ENCODE measurements around the gene KDR.

KDR gene

GRCh38 chr4:55035892-55036291, 89.5 kb downstream of the KDR start:
- no peak overlapping the region for H3K4me3 ChIP-seq (replicated peaks; ENCODE audit: low read depth, low read length)
- DNase-seq (ENCODE audit: extremely low read depth, insufficient read length), result no peak
- H3K36me3 ChIP-seq (ENCODE audit: control insufficient read depth, insufficient read depth, low read length), result no peaks in the 10 kb centered on the region
- no peaks in the 10 kb centered on the region for H3K27me3 ChIP-seq (replicated peaks; ENCODE audit: control insufficient read depth, insufficient read depth, low read length)
- TF ChIP-seq CTCF (IDR thresholded peaks at IDR 0.05; ENCODE audit: insufficient read depth, low read length, poor library complexity, severe bottlenecking), result no peak

- H3K4me3 ChIP-seq (replicated peaks; ENCODE audit: low read depth, low read length), result no peak overlapping the region
- no peak for TF ChIP-seq CTCF (IDR thresholded peaks at IDR 0.05; ENCODE audit: insufficient read depth, low read length, poor library complexity, severe bottlenecking)
- no peaks in the 10 kb centered on the region for H3K36me3 ChIP-seq (ENCODE audit: control insufficient read depth, insufficient read depth, low read length)
- H3K27me3 ChIP-seq (replicated peaks; ENCODE audit: control insufficient read depth, insufficient read depth, low read length), result no peaks in the 10 kb centered on the region
- DNase-seq (ENCODE audit: extremely low read depth, insufficient read length), result no peak
Observed at GRCh38 chr4:55033296-55033695, 92.1 kb downstream of the KDR start.

- no peak for TF ChIP-seq CTCF (IDR thresholded peaks at IDR 0.05; ENCODE audit: insufficient read depth, low read length, poor library complexity, severe bottlenecking)
- H3K36me3 ChIP-seq (ENCODE audit: control insufficient read depth, insufficient read depth, low read length), result no peaks in the 10 kb centered on the region
- DNase-seq (ENCODE audit: extremely low read depth, insufficient read length), result no peak
Observed at GRCh38 chr4:55032788-55033187, 92.6 kb downstream of the KDR start.

GRCh38 chr4:55032179-55032578, 93.2 kb downstream of the KDR start:
- DNase-seq (ENCODE audit: extremely low read depth, insufficient read length), result no peak
- Histone ChIP-seq H3K36me3 (ENCODE audit: control insufficient read depth, insufficient read depth, low read length) (no peaks in the 10 kb centered on the region), H3K27me3 (replicated peaks; ENCODE audit: control insufficient read depth, insufficient read depth, low read length) (no peaks in the 10 kb centered on the region), H3K4me3 (replicated peaks; ENCODE audit: low read depth, low read length) (no peak overlapping the region)
- TF ChIP-seq CTCF (IDR thresholded peaks at IDR 0.05; ENCODE audit: insufficient read depth, low read length, poor library complexity, severe bottlenecking), result no peak

More at GRCh38 chr4:55032788-55033187, 92.6 kb downstream of the KDR start:
- Histone ChIP-seq H3K4me3 (replicated peaks; ENCODE audit: low read depth, low read length) (no peak overlapping the region), H3K27me3 (replicated peaks; ENCODE audit: control insufficient read depth, insufficient read depth, low read length) (no peaks in the 10 kb centered on the region)

- Histone ChIP-seq H3K4me3 (replicated peaks; ENCODE audit: low read depth, low read length) (no peak overlapping the region), H3K27me3 (replicated peaks; ENCODE audit: control insufficient read depth, insufficient read depth, low read length) (no peaks in the 10 kb centered on the region), H3K36me3 (ENCODE audit: control insufficient read depth, insufficient read depth, low read length) (no peaks in the 10 kb centered on the region)
- DNase-seq (ENCODE audit: extremely low read depth, insufficient read length), result no peak
- no peak for TF ChIP-seq CTCF (IDR thresholded peaks at IDR 0.05; ENCODE audit: insufficient read depth, low read length, poor library complexity, severe bottlenecking)
Observed at GRCh38 chr4:55031158-55031557, 94.2 kb downstream of the KDR start.

- DNase-seq (ENCODE audit: extremely low read depth, insufficient read length), result no peak
- Histone ChIP-seq H3K36me3 (ENCODE audit: control insufficient read depth, insufficient read depth, low read length) (no peaks in the 10 kb centered on the region), H3K4me3 (replicated peaks; ENCODE audit: low read depth, low read length) (no peak overlapping the region), H3K27me3 (replicated peaks; ENCODE audit: control insufficient read depth, insufficient read depth, low read length) (no peaks in the 10 kb centered on the region)
- TF ChIP-seq CTCF (IDR thresholded peaks at IDR 0.05; ENCODE audit: insufficient read depth, low read length, poor library complexity, severe bottlenecking), result no peak
Observed at GRCh38 chr4:55030589-55030988, 94.8 kb downstream of the KDR start.

Measured in GM06990 (cell line).